HCT116 (cell line): ENCODE results near the gene DAO. TPM values are rescaled to one million over a fixed set of nuclear protein-coding genes. Genes with fewer than 3 reads are reported as not detected.

Source experiments
- ATAC-seq: fragments of 200-7000 bp; cut with Tn5 transposase; 2 replicates; pipeline ENCODE4 v1.9.1; 2020; ENCODE audit warnings: mild to moderate bottlenecking, moderate library complexity
- BruUV-seq: library from RNA; stranded (reverse); fragments of 400-500 nt; replicated peaks from 2 replicates; lab custom pipeline; 2021; lab: Mats Ljungman, UMichigan
- CTCF ChIA-PET: fragments of 300-600 bp; sonication (Branson Sonifier 250); formaldehyde crosslinking; loops from one replicate; lab custom pipeline; 2021; ENCODE audit warnings: antibody characterized with exemption; lab: Charles Lee
- POLR2A ChIA-PET: fragments of 300-600, 350-600 bp; sonication (Branson Sonifier 250); formaldehyde crosslinking; loops from one replicate; lab custom pipeline; 2021; ENCODE audit warnings: antibody characterized with exemption; lab: Charles Lee
- RAD21 ChIA-PET, 2 experiments: fragments of 300-600 bp; sonication (Branson Sonifier 250); formaldehyde crosslinking; loops; one replicate each; lab custom pipeline; 2023; ENCODE audit warnings: low total read pairs in 2 of 2; ENCODE audit not compliant: uncharacterized antibody in 2 of 2, unreplicated experiment in 2 of 2, low non-redundant PET in 1 of 2; lab: Charles Lee
- DNase-seq: peaks from one replicate; pipeline ENCODE4 v3.0.0-alpha.2; 2010; ENCODE audit warnings: low read depth, low spot score
- H2AFZ ChIP-seq: fragments of 200-600 bp; shearing (Covaris generic), sonication (generic); 2 replicates; pipeline ENCODE4 v1.6.1; 2017; ENCODE audit warnings: low read depth, mixed run types, mixed read lengths, antibody characterized with exemption, low read length; ENCODE audit not compliant: poor library complexity, severe bottlenecking
- H3K27ac ChIP-seq: 2 replicates; pipeline ENCODE4 v1.5.1; 2012; ENCODE audit warnings: low read depth, low read length
- H3K27me3 ChIP-seq: fragments of 200-600 bp; sonication (generic); 2 replicates; pipeline ENCODE4 v1.6.1; 2016; ENCODE audit warnings: mixed run types, low read length, mixed read lengths; ENCODE audit not compliant: insufficient read depth
- H3K36me3 ChIP-seq, 2 experiments: fragments of 200-500 bp in 1 of 2; fragments of 200-600 bp in 1 of 2; sonication (Bioruptor generic) in 1 of 2; sonication (generic) in 1 of 2; 2 replicates each; pipeline versions ENCODE4 v1.5.1 to v1.6.1; 2014 to 2016; ENCODE audit warnings: low read length in 2 of 2, inconsistent platforms in 1 of 2, mixed read lengths in 1 of 2, mixed run types in 1 of 2; ENCODE audit not compliant: insufficient read depth in 2 of 2, control insufficient read depth in 1 of 2
- H3K4me1 ChIP-seq, 2 experiments: fragments of 200-600 bp in 1 of 2; sonication (generic) in 1 of 2; 2 replicates each; pipeline versions ENCODE4 v1.5.1 to v1.6.1; 2012 to 2017; ENCODE audit warnings: low read length in 2 of 2, inconsistent platforms in 1 of 2, mild to moderate bottlenecking in 1 of 2, mixed read lengths in 1 of 2, mixed run types in 1 of 2, moderate library complexity in 1 of 2; ENCODE audit not compliant: insufficient read depth in 2 of 2, control insufficient read depth in 1 of 2
- H3K4me2 ChIP-seq: fragments of 200-600 bp; sonication (generic); 2 replicates; pipeline ENCODE4 v1.6.1; 2017; ENCODE audit warnings: mixed run types, low read length, mixed read lengths
- H3K4me3 ChIP-seq, 2 experiments: fragments of 200-600 bp in 1 of 2; sonication (generic) in 1 of 2; replicated peaks in 1 of 2; 2 replicates each; pipeline ENCODE4 v1.5.1; 2011 to 2016; ENCODE audit warnings: low read length in 2 of 2, control low read depth in 1 of 2, low read depth in 1 of 2, mild to moderate bottlenecking in 1 of 2, mixed read lengths in 1 of 2, mixed run types in 1 of 2
- H3K79me2 ChIP-seq: fragments of 200-600 bp; sonication (generic); 2 replicates; pipeline ENCODE4 v1.6.1; 2017; ENCODE audit warnings: mild to moderate bottlenecking, mixed run types, low read length, moderate library complexity, mixed read lengths; ENCODE audit not compliant: insufficient read depth
- H3K9ac ChIP-seq: fragments of 200-600 bp; sonication (generic); 2 replicates; pipeline ENCODE4 v1.6.1; 2016; ENCODE audit warnings: low read length, mixed read lengths
- H3K9me2 ChIP-seq: fragments of 200-600 bp; sonication (generic), shearing (Covaris generic); 2 replicates; pipeline ENCODE4 v1.6.1; 2017; ENCODE audit warnings: mixed run types, mild to moderate bottlenecking, moderate library complexity; ENCODE audit not compliant: insufficient read depth
- H3K9me3 ChIP-seq, 2 experiments: fragments of 200-500 bp in 1 of 2; fragments of 200-600 bp in 1 of 2; sonication (Bioruptor generic) in 1 of 2; sonication (generic) in 1 of 2; 2 replicates each; pipeline ENCODE4 v1.6.1; 2014 to 2017; ENCODE audit warnings: low read length in 2 of 2, mixed read lengths in 2 of 2, inconsistent platforms in 1 of 2, low read depth in 1 of 2, mild to moderate bottlenecking in 1 of 2, mixed run types in 1 of 2, moderate library complexity in 1 of 2; ENCODE audit not compliant: control insufficient read depth in 1 of 2, insufficient read depth in 1 of 2
- H4K20me1 ChIP-seq: fragments of 200-600 bp; sonication (generic), shearing (Covaris generic); 2 replicates; pipeline ENCODE4 v1.6.1; 2017; ENCODE audit warnings: mixed run types, mild to moderate bottlenecking, moderate library complexity; ENCODE audit not compliant: insufficient read depth
- CBX3 ChIP-seq: IDR thresholded peaks from 2 replicates; pipeline ENCODE4 v1.6.1; 2012; ENCODE audit warnings: low read depth
- ELF1 ChIP-seq: IDR thresholded peaks from 2 replicates; pipeline ENCODE4 v1.6.1; 2012; ENCODE audit warnings: low read depth, borderline replicate concordance
- EZH2 ChIP-seq: fragments of 200-600 bp; sonication (generic); IDR thresholded peaks from 2 replicates; pipeline ENCODE4 v1.6.1; 2017; ENCODE audit warnings: antibody characterized with exemption, mixed run types
- EZH2phosphoT487 ChIP-seq: fragments of 200-600 bp; IDR thresholded peaks from 2 replicates; pipeline ENCODE4 v1.6.1; 2018; ENCODE audit warnings: antibody characterized with exemption, borderline replicate concordance
- FOSL1 ChIP-seq: IDR thresholded peaks from 2 replicates; pipeline ENCODE4 v1.6.1; 2012; ENCODE audit warnings: low read depth
- JUND ChIP-seq: IDR thresholded peaks from 2 replicates; pipeline ENCODE4 v1.6.1; 2012
- POLR2A ChIP-seq: IDR thresholded peaks from 2 replicates; pipeline ENCODE4 v1.7.0; 2011; ENCODE audit warnings: borderline replicate concordance; ENCODE audit not compliant: insufficient read depth, insufficient read length; ENCODE audit errors: extremely low read depth
- POLR2AphosphoS5 ChIP-seq: IDR thresholded peaks from 2 replicates; pipeline ENCODE4 v1.6.1; 2011; ENCODE audit warnings: mild to moderate bottlenecking, low read depth, low read length, moderate library complexity
- SIN3A ChIP-seq: IDR thresholded peaks from 2 replicates; pipeline ENCODE4 v1.6.1; 2012; ENCODE audit warnings: low read depth
- TCF7L2 ChIP-seq: IDR thresholded peaks from 2 replicates; pipeline ENCODE4 v1.7.0; 2011; ENCODE audit warnings: borderline replicate concordance, inconsistent platforms; ENCODE audit not compliant: insufficient read depth, insufficient read length; ENCODE audit errors: extremely low read depth
- YY1 ChIP-seq: IDR thresholded peaks from 2 replicates; pipeline ENCODE4 v1.6.1; 2011; ENCODE audit warnings: low read length, low read depth, moderate library complexity, mild to moderate bottlenecking; ENCODE audit not compliant: insufficient replicate concordance; ENCODE audit errors: extremely low read depth
- ZFX ChIP-seq: fragments of 450-650 bp; IDR thresholded peaks from 2 replicates; pipeline ENCODE4 v1.6.1; 2017
- intact Hi-C: fragments of 100-400 bp; cut with micrococcal nuclease; formaldehyde crosslinking; loops from 2 replicates; pipeline ENCODE4 v1.10.0; 2022
- total RNA-seq: library from RNA; stranded (reverse); gene quantifications from one replicate; pipeline ENCODE4 v1.2.1, GENCODE V29; 2021; ENCODE audit not compliant: unreplicated experiment
- TF ChIP-seq, protein P1 (sequence below): IDR thresholded peaks from 2 replicates; pipeline ENCODE4 v1.6.1; 2012
- TF ChIP-seq, protein P2 (sequence below): IDR thresholded peaks from 2 replicates; pipeline ENCODE4 v1.6.1; 2012
- TF ChIP-seq, protein P3 (sequence below): IDR thresholded peaks from 2 replicates; pipeline ENCODE4 v1.6.1; 2011; ENCODE audit warnings: mild to moderate bottlenecking, low read length, moderate library complexity; ENCODE audit not compliant: insufficient replicate concordance; ENCODE audit errors: extremely low read depth

The DAO gene
- total RNA-seq, 1 experiment from 2014 or later = not detected

DNA sequence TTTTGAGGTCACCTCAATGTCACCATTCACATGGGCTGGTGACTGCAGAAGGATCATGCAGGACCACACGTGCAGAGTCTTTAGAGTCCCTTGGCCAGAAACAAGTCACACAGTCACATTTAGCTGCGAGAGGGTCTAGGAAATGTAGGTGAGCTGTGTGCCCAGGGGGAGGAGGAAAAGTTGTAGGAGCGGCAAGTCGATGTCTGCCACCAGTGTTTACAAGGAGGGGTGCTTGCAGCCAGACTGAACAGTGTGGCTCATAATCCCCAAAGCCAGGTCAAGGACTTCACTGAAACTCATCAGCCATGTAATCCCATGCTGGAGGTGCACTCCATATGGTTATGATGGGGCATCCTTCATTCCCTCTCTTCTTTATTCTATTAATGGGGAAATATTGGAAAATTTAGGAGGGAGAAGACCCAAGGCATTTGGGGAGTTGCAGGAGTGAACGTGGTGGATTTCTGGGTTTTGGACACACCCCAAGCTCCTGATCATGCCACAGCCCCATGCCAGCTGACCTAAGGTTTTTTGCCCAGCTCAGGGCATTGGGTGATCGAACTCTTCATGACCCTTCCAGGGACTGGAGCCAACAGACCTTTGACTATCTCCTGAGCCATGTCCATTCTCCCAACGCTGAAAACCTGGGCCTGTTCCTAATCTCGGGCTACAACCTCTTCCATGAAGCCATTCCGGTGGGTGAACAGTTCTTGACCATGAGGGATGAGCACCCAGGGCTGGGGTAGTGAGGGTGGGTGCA is 7.2 kb downstream of the DAO start:
- BruUV-seq = no TSS peak
- ATAC-seq (no peak), DNase-seq (no peak)
- TF ChIP-seq ELF1 (no peak), SIN3A (no peak)
- TF ChIP-seq, protein P1, sequence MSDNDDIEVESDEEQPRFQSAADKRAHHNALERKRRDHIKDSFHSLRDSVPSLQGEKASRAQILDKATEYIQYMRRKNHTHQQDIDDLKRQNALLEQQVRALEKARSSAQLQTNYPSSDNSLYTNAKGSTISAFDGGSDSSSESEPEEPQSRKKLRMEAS = no peak
- Histone ChIP-seq H3K27ac (no peak overlapping the region), H3K4me2 (no peak overlapping the region), H3K79me2 (no peaks in the 10 kb centered on the region), H2AFZ (no peak overlapping the region), H3K4me3 (no peak overlapping the region), H3K9ac (no peak overlapping the region), H3K36me3 (no peaks in the 10 kb centered on the region), H3K27me3 (no peaks in the 10 kb centered on the region), H4K20me1 (no peaks in the 10 kb centered on the region), H3K9me3 (no peaks in the 10 kb centered on the region), H3K9me2 (no peaks in the 10 kb centered on the region), H3K4me1 (peaks cover 0 to 3% of the 10 kb centered on the region in 2 experiments; a peak in 1 of 4 replicates)
- CTCF ChIA-PET = no interaction called here
- intact Hi-C loops = no loop called here
- POLR2A ChIA-PET = no interaction called here
- RAD21 ChIA-PET = no interaction called here

DNA sequence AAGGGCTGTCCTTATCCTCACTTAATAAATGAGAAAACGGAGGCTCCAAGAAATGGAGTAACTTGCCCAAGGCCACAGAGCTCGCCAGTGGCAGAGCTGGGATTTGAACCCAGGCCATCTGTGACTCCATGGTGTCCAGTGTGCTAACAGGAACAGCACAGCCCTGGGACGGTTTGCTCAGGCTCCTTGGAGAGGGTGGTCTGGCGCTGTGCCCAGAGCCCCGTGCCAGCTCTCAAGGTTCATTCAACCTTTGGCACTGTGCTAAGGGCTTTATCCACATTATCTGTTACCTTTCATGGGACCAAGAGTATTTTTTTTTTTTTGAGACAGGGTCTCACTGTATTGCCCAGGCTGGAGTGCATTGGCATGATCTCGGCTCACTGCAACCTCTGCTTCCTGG is 8.1 kb downstream of the DAO start:
- no peak for ATAC-seq
- POLR2A ChIA-PET = no interaction called here

More for the DNA sequence above, 8.1 kb downstream of the DAO start:
- no TSS peak for BruUV-seq
- H3K9ac ChIP-seq = no peak overlapping the region
- H3K9me2 ChIP-seq = no peaks in the 10 kb centered on the region
- H3K4me3 ChIP-seq = no peak overlapping the region
- H3K4me1 ChIP-seq = no peaks in the 10 kb centered on the region
- no peaks in the 10 kb centered on the region for H3K36me3 ChIP-seq
- intact Hi-C loops = no loop called here
- TF ChIP-seq POLR2AphosphoS5 = no peak
- TF ChIP-seq FOSL1 = no peak
- TF ChIP-seq, protein P2, sequence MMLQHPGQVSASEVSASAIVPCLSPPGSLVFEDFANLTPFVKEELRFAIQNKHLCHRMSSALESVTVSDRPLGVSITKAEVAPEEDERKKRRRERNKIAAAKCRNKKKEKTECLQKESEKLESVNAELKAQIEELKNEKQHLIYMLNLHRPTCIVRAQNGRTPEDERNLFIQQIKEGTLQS = no peak
- TF ChIP-seq ZFX = no peak
- no peak for TF ChIP-seq SIN3A
- TF ChIP-seq POLR2A = no peak
- no peak for TF ChIP-seq YY1
- no peak for TF ChIP-seq EZH2
- TF ChIP-seq ELF1 = no peak
- no peak for TF ChIP-seq CBX3
- TF ChIP-seq, protein P3, sequence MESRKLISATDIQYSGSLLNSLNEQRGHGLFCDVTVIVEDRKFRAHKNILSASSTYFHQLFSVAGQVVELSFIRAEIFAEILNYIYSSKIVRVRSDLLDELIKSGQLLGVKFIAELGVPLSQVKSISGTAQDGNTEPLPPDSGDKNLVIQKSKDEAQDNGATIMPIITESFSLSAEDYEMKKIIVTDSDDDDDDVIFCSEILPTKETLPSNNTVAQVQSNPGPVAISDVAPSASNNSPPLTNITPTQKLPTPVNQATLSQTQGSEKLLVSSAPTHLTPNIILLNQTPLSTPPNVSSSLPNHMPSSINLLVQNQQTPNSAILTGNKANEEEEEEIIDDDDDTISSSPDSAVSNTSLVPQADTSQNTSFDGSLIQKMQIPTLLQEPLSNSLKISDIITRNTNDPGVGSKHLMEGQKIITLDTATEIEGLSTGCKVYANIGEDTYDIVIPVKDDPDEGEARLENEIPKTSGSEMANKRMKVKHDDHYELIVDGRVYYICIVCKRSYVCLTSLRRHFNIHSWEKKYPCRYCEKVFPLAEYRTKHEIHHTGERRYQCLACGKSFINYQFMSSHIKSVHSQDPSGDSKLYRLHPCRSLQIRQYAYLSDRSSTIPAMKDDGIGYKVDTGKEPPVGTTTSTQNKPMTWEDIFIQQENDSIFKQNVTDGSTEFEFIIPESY = no peak
- no peak for TF ChIP-seq EZH2phosphoT487
- no peak for TF ChIP-seq TCF7L2
- TF ChIP-seq JUND = no peak
- TF ChIP-seq, all 23 proteins: peak for 0
- RAD21 ChIA-PET = no interaction called here
- no peak overlapping the region for H3K27ac ChIP-seq
- H2AFZ ChIP-seq = no peak overlapping the region
- CTCF ChIA-PET = no interaction called here
- no peaks in the 10 kb centered on the region for H4K20me1 ChIP-seq
- no peaks in the 10 kb centered on the region for H3K79me2 ChIP-seq
- H3K9me3 ChIP-seq = no peaks in the 10 kb centered on the region
- H3K4me2 ChIP-seq = no peak overlapping the region
- H3K27me3 ChIP-seq = no peaks in the 10 kb centered on the region
- DNase-seq = no peak
